GM23338 (cell line): ENCODE data around the gene MRPS15.

Source experiments
- CREB1 ChIP-seq: fragments of 250-450 bp; sonication (Bioruptor Pico); IDR thresholded peaks from 2 replicates; pipeline ENCODE4 v1.5.0; 2020; ENCODE audit warnings: low read depth, mild to moderate bottlenecking, moderate library complexity
- CTCF ChIP-seq, 2 experiments: fragments of 200-600 bp in 1 of 2; sonication (generic) in 1 of 2; conservative IDR thresholded peaks; 2 replicates each; pipeline versions ENCODE4 v1.5.1 to v1.6.1; 2016 to 2017; ENCODE audit warnings: antibody characterized with exemption in 2 of 2, low read depth in 2 of 2, mild to moderate bottlenecking in 2 of 2, moderate library complexity in 1 of 2
- ETS1 ChIP-seq: IDR thresholded peaks from 2 replicates; pipeline ENCODE4 v1.6.1; 2016; ENCODE audit warnings: antibody characterized with exemption
- EZH2 ChIP-seq: fragments of 200-600 bp; sonication (generic); IDR thresholded peaks from one replicate; pipeline ENCODE4 v1.8.0; 2017; ENCODE audit warnings: antibody characterized with exemption, mild to moderate bottlenecking, low read depth; ENCODE audit not compliant: unreplicated experiment
- EZH2phosphoT487 ChIP-seq: fragments of 200-600 bp; sonication (generic); IDR thresholded peaks from one replicate; pipeline ENCODE4 v1.8.1; 2018; ENCODE audit warnings: antibody characterized with exemption; ENCODE audit not compliant: unreplicated experiment
- JUNB ChIP-seq: IDR thresholded peaks from one replicate; pipeline ENCODE4 v1.6.1; 2016; ENCODE audit warnings: antibody characterized with exemption; ENCODE audit not compliant: unreplicated experiment
- NANOG ChIP-seq: IDR thresholded peaks from 2 replicates; pipeline ENCODE4 v1.6.1; 2016; ENCODE audit warnings: antibody characterized with exemption, borderline replicate concordance
- POLR2AphosphoS5 ChIP-seq: IDR thresholded peaks from 2 replicates; pipeline ENCODE4 v1.6.1; 2016; ENCODE audit warnings: antibody characterized with exemption, low read depth
- REST ChIP-seq: IDR thresholded peaks from one replicate; pipeline ENCODE4 v1.6.1; 2018; ENCODE audit warnings: antibody characterized with exemption; ENCODE audit not compliant: unreplicated experiment

- no peak for TF ChIP-seq CTCF (conservative IDR thresholded peaks at IDR 0.05; ENCODE audit: low read depth in 2 of 2)
- TF ChIP-seq EZH2 = no peak
- no peak for TF ChIP-seq CREB1
- no peak for TF ChIP-seq REST
- no peak for TF ChIP-seq ETS1
- TF ChIP-seq EZH2phosphoT487 = no peak
- no peak for TF ChIP-seq JUNB
- peak; percentile 80 for TF ChIP-seq POLR2AphosphoS5
- no peak for TF ChIP-seq NANOG
Observed at GRCh38 chr1:36450270-36450918, 13.8 kb downstream of the MRPS15 start, which contains the start of gene OSCP1.
